Measurements from ENCODE around the gene CALU.

The CALU gene

DNA sequence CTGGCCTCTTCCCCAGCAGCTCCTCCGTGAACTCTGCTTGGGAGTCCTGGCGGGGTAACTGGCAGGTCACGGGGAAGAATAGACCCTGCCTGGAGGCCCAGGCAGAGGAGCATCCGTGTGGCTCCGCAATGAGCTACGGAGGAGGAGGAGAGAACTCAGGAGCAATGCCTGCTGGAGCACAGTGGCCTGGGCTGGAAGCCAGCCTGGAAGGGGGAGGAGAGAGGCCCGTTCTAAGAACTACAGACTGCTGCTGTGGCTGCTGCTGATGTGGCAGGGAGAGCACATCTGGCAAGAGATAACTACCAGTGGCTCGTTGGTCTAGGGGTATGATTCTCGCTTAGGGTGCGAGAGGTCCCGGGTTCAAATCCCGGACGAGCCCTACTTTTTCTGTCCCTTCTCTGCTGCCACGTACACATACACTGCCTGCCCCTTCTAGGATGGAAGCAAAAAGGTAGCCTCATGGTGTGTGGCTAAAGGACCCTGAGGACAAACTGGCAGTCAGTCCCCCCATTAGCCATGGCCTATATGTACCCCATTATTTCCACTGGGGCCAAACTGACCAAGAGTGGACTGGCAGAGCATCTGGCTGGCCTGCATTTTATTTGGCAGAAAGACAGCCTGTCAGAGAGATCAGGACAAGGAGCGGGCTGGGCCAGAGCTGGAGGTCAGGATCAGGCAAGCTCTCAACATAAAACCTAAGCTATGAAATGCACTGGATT lies 44.1 kb downstream of the CALU start:
- H3K9ac ChIP-seq (ENCODE audit: low read length) = no peak overlapping the region
- H3K27ac ChIP-seq (ENCODE audit: low read depth, low read length) = peak overlapping the region; percentile 82
- no peak overlapping the region for H3K4me3 ChIP-seq (ENCODE audit: low read length)
- no peaks in the 10 kb centered on the region for H3K36me3 ChIP-seq (ENCODE audit: control insufficient read depth, insufficient read depth, low read length)
- H3K27me3 ChIP-seq (ENCODE audit: control insufficient read depth, insufficient read depth, low read length) = no peaks in the 10 kb centered on the region
- H3K4me1 ChIP-seq (ENCODE audit: control insufficient read depth, insufficient read depth, low read length) = peaks cover 16% of the 10 kb centered on the region

DNA sequence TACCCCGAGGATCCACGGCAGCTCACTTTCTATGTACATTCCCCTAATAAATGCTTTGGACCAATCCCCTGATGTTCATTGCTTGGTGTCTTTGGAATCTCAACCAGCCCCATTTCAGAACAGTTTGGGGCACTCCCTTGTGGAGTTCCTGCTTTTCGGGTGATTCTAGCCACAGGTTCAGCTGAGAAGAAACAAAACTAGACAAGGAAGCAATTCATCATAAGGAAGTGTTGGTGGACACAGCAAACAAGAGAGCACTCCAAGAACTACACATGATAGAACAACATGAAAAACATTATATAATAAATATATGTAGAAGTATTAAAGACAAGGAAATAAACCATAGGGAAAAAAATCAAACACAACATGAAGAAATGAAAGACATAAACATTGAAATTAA lies 46.6 kb downstream of the CALU start:
- Histone ChIP-seq H3K4me3 (ENCODE audit: low read length) (no peak overlapping the region), H3K4me1 (ENCODE audit: control insufficient read depth, insufficient read depth, low read length) (peaks cover 16% of the 10 kb centered on the region), H3K36me3 (ENCODE audit: control insufficient read depth, insufficient read depth, low read length) (no peaks in the 10 kb centered on the region), H3K9ac (ENCODE audit: low read length) (no peak overlapping the region), H3K27ac (ENCODE audit: low read depth, low read length) (no peak overlapping the region), H3K27me3 (ENCODE audit: control insufficient read depth, insufficient read depth, low read length) (no peaks in the 10 kb centered on the region)

DNA sequence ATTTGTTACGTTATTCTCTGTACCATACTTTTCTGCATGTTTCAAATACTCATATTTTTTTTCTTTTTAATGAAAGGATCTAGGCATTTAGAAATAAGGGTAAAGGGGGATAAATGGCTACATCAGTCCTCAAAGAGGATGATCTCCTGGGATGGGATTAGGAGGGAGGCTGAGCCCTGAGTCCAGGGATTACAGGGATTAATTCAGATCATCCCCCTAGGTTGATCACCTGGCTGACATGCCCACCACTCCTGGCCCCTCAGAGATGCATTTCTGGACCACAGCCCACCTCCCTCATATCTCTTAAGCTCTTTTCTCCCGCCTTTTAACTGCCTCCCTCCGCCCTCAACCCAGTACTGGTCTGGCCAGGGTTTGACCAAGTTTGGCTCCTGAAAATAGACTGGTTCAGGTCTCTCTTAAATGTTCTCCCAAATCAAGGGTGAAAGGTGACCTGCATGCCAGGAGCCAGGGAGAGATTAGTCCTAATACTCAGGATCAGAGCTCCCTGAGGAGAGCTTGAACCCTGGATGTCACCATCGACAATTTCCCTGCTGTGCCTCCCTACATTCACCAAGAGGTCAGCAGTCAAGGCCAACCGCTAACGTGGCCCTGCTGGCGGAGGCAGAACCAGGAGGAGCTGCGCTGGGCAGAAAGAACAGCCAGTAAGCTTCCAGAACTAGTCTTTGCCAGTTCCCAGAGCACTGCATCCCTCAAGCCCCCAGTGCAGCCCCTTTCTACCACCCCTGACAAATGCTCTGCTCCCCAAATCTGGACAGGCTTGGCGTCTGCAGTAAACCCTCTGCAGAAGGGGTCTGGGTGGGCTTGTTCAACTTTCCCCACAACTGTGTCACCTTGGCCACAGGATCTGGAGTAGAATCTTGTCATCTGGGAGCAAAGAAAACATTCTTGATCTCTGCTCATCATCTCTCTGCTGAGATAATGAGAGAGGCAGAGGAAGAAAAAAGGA lies 49.6 kb downstream of the CALU start:
- peaks cover 4% of the 10 kb centered on the region for H3K27me3 ChIP-seq (ENCODE audit: control insufficient read depth, insufficient read depth, low read length)
- no peak overlapping the region for H3K4me3 ChIP-seq (ENCODE audit: low read length)
- H3K9ac ChIP-seq (ENCODE audit: low read length) = no peak overlapping the region
- H3K4me1 ChIP-seq (ENCODE audit: control insufficient read depth, insufficient read depth, low read length) = peaks cover 13% of the 10 kb centered on the region
- H3K27ac ChIP-seq (ENCODE audit: low read depth, low read length) = no peak overlapping the region
- H3K36me3 ChIP-seq (ENCODE audit: control insufficient read depth, insufficient read depth, low read length) = no peaks in the 10 kb centered on the region

DNA sequence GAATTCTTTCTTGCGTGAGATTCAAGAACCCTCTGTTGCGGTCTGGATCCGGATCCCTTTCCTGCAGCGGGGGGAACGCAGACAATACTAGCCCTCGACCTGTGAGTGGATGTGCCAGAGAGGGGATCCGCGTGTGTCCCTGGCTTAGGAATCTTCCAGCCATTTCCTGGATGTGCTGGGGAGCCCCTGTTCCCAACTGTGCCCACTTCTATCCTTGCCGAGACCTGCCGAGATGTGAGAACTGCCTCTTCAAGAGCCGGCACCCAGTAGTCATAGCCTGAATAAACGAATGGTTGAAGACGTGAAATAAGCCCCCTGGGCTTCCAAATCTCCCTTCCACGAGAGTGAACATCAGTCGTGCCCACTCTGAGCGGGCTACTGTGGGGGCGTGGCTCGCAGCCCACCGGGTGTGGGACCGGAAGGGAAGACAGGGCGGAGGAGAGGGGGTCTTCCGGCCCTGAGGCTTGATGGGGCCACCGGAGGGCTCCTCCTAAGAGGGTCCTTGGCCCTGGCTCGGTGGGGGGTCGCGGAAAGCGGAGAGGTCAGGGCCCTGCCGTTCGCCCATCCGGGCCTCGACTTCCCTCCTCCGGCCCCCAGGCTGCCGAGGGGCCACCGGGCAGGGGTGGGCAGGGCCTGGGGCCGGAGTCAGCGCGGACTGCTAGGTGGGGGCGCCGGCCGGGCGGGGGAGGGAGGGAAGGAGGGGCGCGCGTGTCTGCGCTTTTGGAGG lies 51.3 kb downstream of the CALU start:
- Histone ChIP-seq H3K9ac (ENCODE audit: low read length) (no peak overlapping the region), H3K36me3 (ENCODE audit: control insufficient read depth, insufficient read depth, low read length) (no peaks in the 10 kb centered on the region), H3K27ac (ENCODE audit: low read depth, low read length) (peak overlapping the region; percentile 81), H3K27me3 (ENCODE audit: control insufficient read depth, insufficient read depth, low read length) (peaks cover 4% of the 10 kb centered on the region), H3K4me1 (ENCODE audit: control insufficient read depth, insufficient read depth, low read length) (peaks cover 11% of the 10 kb centered on the region), H3K4me3 (ENCODE audit: low read length) (peak overlapping the region; percentile 93)

DNA sequence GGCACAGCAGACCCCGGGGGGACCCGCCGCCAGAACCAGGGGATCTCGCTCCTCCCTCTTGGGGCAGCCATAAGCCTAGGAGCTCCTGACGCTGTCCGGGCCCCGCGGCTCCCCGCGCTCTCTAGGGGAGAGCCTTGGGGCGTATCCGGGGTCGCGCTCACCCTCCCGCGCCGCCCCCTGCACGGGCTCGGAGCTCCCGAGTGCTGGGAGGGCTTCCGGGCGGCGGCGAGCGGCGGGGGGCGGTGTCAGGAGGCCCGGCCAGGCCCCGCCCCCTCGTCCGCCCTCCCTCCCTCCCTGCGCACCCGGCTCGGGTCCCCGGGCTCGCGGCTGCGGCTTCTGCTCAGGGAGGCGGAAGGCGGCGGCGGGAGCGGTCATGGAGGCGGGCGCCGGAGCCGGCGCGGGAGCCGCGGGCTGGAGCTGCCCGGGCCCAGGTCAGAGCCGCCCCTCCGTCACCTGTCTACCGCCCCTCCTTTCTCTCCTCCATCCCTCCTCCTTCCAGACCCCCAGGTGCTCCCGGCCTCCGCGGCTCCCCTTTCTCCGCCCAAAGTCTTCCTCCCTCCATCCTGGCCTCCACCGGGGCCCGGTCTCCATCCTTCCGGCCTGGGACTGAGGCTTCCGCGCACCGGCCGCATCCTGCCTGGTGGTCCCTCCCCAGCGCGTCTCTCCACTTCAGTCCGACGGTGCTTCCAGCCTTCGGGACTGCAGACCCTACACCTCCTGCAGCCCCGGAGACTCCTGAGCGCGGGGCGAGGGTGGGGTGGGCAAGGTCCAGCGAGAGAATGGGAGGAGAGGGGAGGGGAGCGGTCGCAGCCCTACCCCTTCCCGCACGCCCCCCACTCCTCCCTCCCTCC lies 52.2 kb downstream of the CALU start, which contains the start of gene CCDC136:
Gene CCDC136 (plus strand): TSS at position 848 of the 851 bp plus-strand sequence. CDS start 444 bp downstream, outside the sequence.
- Histone ChIP-seq H3K27me3 (ENCODE audit: control insufficient read depth, insufficient read depth, low read length) (peaks cover 4% of the 10 kb centered on the region), H3K4me1 (ENCODE audit: control insufficient read depth, insufficient read depth, low read length) (peaks cover 11% of the 10 kb centered on the region), H3K36me3 (ENCODE audit: control insufficient read depth, insufficient read depth, low read length) (no peaks in the 10 kb centered on the region), H3K27ac (ENCODE audit: low read depth, low read length) (peak within 1 kb of the TSS; percentile 81), H3K4me3 (ENCODE audit: low read length) (peak within 1 kb of the TSS; percentile 93), H3K9ac (ENCODE audit: low read length) (peak within 1 kb of the TSS; percentile 77)

DNA sequence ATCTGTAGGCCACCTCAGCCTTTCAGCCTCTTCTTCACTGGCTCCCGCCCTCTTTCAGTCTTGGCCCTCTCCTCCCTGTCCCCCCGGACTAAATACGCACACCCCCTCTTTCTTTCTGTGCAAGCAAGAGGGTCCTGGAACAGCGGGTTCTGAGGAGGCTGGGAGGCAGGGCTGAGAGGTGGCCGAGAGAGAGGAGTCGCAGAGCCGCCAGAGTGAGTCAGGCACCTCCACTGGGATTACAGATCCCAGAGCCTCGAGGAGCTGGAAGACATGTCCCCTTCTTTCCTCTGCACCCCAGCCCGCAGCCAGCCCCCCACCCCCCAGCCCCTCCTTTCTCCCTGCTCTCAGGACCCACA lies 52.8 kb downstream of the CALU start:
- Histone ChIP-seq H3K27ac (ENCODE audit: low read depth, low read length) (peak overlapping the region; percentile 81), H3K36me3 (ENCODE audit: control insufficient read depth, insufficient read depth, low read length) (no peaks in the 10 kb centered on the region), H3K4me1 (ENCODE audit: control insufficient read depth, insufficient read depth, low read length) (peaks cover 11% of the 10 kb centered on the region), H3K4me3 (ENCODE audit: low read length) (peak overlapping the region; percentile 93), H3K9ac (ENCODE audit: low read length) (peak overlapping the region; percentile 28), H3K27me3 (ENCODE audit: control insufficient read depth, insufficient read depth, low read length) (peaks cover 4% of the 10 kb centered on the region)

DNA sequence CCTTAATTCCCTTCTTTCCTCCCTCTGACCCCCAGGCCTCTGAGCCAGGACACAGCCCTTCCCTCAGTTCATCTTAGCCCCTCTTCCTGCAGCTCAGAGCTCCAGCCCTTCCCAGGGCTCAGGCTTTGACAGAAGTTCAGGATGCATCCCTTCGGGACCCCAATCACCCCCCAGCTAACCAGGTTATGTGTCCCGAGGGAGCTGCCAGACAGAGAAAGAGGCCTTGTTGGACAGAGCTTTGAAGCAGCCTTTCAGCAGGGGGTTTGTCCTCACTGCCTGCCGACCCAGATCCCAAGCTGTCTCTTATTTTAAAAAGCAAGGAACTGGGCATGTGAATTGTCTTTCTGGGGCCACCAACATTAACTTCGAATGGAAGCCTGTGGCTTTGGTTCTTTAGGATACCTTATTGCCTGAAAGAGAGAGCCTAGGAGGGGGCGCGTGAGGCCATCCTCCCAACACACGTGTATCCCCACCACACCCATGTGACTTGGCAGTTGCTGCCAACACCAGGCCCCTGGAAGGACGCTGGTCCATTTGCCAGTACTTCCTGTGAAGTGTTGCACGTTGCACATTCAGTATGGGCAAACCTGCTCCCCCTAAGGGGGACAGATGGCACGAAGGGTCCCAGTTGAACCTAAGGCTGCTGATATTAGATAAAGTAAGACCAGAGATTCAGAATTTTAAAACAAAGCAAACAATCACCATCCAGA lies 53.5 kb downstream of the CALU start:
- Histone ChIP-seq H3K36me3 (ENCODE audit: control insufficient read depth, insufficient read depth, low read length) (no peaks in the 10 kb centered on the region), H3K4me1 (ENCODE audit: control insufficient read depth, insufficient read depth, low read length) (peaks cover 11% of the 10 kb centered on the region), H3K4me3 (ENCODE audit: low read length) (peak overlapping the region; percentile 35), H3K27me3 (ENCODE audit: control insufficient read depth, insufficient read depth, low read length) (peaks cover 4% of the 10 kb centered on the region), H3K27ac (ENCODE audit: low read depth, low read length) (peak overlapping the region; percentile 16), H3K9ac (ENCODE audit: low read length) (no peak overlapping the region)

DNA sequence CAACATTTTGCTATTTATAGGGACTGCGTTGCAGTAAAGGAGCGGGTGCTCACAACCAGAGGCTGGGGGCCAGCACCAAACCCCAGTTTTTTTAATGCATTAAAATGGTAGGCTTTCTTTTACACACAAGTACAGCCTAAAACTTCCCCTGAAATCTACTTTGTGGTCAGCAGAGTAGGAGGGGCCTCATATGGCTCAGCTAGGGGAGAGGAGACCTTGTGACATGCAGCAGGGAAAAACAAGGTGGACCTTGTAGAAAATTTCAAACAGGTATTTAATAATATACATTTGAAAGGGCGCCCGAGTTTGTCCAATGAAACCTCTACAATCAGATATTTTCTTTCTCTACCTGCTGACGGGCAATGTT lies 54.0 kb downstream of the CALU start:
- no peak overlapping the region for H3K4me3 ChIP-seq (ENCODE audit: low read length)
- peak overlapping the region; percentile 12 for H3K27ac ChIP-seq (ENCODE audit: low read depth, low read length)
- peaks cover 11% of the 10 kb centered on the region for H3K4me1 ChIP-seq (ENCODE audit: control insufficient read depth, insufficient read depth, low read length)
- peaks cover 4% of the 10 kb centered on the region for H3K27me3 ChIP-seq (ENCODE audit: control insufficient read depth, insufficient read depth, low read length)
- no peaks in the 10 kb centered on the region for H3K36me3 ChIP-seq (ENCODE audit: control insufficient read depth, insufficient read depth, low read length)
- no peak overlapping the region for H3K9ac ChIP-seq (ENCODE audit: low read length)

DNA sequence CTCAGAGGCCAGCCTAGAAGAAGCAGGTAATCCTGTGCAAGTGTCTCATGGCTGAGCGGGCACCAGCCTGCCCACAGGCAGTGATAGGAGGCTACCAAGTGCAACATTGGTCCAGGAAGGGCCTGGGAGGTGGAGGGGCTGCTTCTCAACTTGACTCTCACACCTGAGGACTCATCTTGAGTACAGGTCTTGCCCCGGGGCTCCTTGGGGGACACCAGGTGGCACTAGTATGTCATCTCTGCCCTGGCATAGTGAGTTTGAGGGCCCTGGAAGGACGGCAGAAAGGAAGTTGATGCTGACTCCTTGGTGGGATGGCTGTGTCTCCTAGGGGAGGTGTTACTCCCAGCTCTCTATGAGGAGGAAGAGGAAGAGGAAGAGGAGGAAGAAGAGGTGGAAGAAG lies 54.9 kb downstream of the CALU start:
- no peak overlapping the region for H3K9ac ChIP-seq (ENCODE audit: low read length)
- H3K36me3 ChIP-seq (ENCODE audit: control insufficient read depth, insufficient read depth, low read length) = no peaks in the 10 kb centered on the region
- H3K27me3 ChIP-seq (ENCODE audit: control insufficient read depth, insufficient read depth, low read length) = peaks cover 4% of the 10 kb centered on the region
- no peak overlapping the region for H3K4me3 ChIP-seq (ENCODE audit: low read length)
- H3K27ac ChIP-seq (ENCODE audit: low read depth, low read length) = no peak overlapping the region
- H3K4me1 ChIP-seq (ENCODE audit: control insufficient read depth, insufficient read depth, low read length) = peaks cover 11% of the 10 kb centered on the region

DNA sequence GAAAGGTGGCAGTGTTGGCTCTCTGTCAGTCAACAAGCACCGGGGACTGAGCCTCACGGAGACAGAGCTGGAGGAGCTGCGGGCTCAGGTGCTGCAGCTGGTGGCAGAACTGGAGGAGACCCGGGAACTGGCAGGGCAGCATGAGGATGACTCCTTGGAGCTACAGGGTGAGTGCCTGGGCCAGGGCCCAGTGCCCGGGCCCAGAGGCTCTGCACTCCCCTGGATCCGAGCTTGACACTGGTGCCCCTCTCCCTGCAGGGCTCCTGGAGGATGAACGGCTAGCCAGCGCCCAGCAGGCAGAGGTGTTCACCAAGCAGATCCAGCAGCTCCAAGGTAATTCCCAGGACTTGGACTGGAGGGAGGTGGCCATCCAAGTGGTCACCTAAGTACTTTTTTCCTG lies 55.3 kb downstream of the CALU start:
- H3K4me3 ChIP-seq (ENCODE audit: low read length) = no peak overlapping the region
- H3K27ac ChIP-seq (ENCODE audit: low read depth, low read length) = no peak overlapping the region
- H3K27me3 ChIP-seq (ENCODE audit: control insufficient read depth, insufficient read depth, low read length) = peaks cover 4% of the 10 kb centered on the region
- H3K9ac ChIP-seq (ENCODE audit: low read length) = no peak overlapping the region
- peaks cover 11% of the 10 kb centered on the region for H3K4me1 ChIP-seq (ENCODE audit: control insufficient read depth, insufficient read depth, low read length)
- H3K36me3 ChIP-seq (ENCODE audit: control insufficient read depth, insufficient read depth, low read length) = no peaks in the 10 kb centered on the region

DNA sequence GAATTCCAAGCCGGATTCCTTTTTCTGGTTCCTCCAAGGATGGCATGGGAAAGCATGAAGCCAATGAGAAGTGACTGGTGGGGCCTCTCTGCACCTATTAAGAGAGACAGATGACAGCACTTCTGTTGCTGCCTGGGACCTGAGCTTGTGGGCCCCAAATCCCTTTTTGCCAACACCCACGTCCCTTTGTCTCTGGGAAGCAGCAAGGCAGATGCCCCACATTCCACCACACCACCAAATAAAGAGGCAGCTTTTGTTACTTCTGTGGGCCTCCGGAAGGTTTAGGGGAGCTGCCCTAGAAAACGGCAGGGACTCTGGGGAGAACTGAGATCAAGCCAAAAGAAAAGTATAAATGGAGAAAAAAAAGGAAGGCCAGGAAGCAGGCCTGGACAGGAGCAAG lies 56.0 kb downstream of the CALU start:
- Histone ChIP-seq H3K27ac (ENCODE audit: low read depth, low read length) (no peak overlapping the region), H3K4me1 (ENCODE audit: control insufficient read depth, insufficient read depth, low read length) (peaks cover 11% of the 10 kb centered on the region), H3K9ac (ENCODE audit: low read length) (no peak overlapping the region), H3K4me3 (ENCODE audit: low read length) (no peak overlapping the region), H3K36me3 (ENCODE audit: control insufficient read depth, insufficient read depth, low read length) (no peaks in the 10 kb centered on the region), H3K27me3 (ENCODE audit: control insufficient read depth, insufficient read depth, low read length) (peaks cover 4% of the 10 kb centered on the region)

Measured in rectal smooth muscle tissue (tissue), 1 donor.